Left ventricle myocardium inferior (tissue), 1 donor: Measurements from ENCODE around the gene MAGEA1. TPM values are rescaled to one million over a fixed set of nuclear protein-coding genes. Genes with fewer than 3 reads are reported as not detected.

ENCODE experiments used
- DNase-seq: peaks from one replicate; pipeline ENCODE4 v3.0.0-alpha.2; 2020
- H3K27ac ChIP-seq: fragments of 200-600 bp; replicated peaks from 2 replicates; pipeline ENCODE4 v1.8.0; 2021
- H3K27me3 ChIP-seq: fragments of 200-600 bp; 2 replicates; pipeline ENCODE4 v1.8.0; 2021; ENCODE audit warnings: low read depth
- H3K36me3 ChIP-seq: fragments of 200-600 bp; 2 replicates; pipeline ENCODE4 v1.8.0; 2021
- H3K4me1 ChIP-seq: fragments of 200-600 bp; 2 replicates; pipeline ENCODE4 v1.8.0; 2021
- H3K4me3 ChIP-seq: fragments of 200-600 bp; 2 replicates; pipeline ENCODE4 v1.8.0; 2021; ENCODE audit warnings: mild to moderate bottlenecking, moderate library complexity
- H3K9me3 ChIP-seq: fragments of 200-600 bp; replicated peaks from 2 replicates; pipeline ENCODE4 v1.8.0; 2021
- intact Hi-C: fragments of 100-400 bp; cut with micrococcal nuclease; formaldehyde crosslinking; loops from one replicate; pipeline ENCODE4 v1.11.0; 2022
- total RNA-seq: library from RNA; stranded (reverse); fragmentation: NEBNext Ultra II Directional; extraction: Animal tissue kit (Norgen Biotek cat#: 25700); gene quantifications from one replicate; pipeline ENCODE4 v1.2.1, GENCODE V29; 2021
- TF ChIP-seq, protein P1 (sequence below): fragments of 200-600 bp; IDR thresholded peaks from 2 replicates; pipeline ENCODE4 v1.8.0; 2021; ENCODE audit warnings: antibody characterized with exemption, mild to moderate bottlenecking, borderline replicate concordance
- donor health status: DM: no; HTN: yes; CAD: no; lungs with severe emphysema.

MAGEA1 gene
- total RNA-seq, 1 donor from 2014 or later: not detected

GRCh38 chrX:153200462-153200861 is 21.4 kb downstream of the MAGEA1 start:
- TF ChIP-seq, protein P1, sequence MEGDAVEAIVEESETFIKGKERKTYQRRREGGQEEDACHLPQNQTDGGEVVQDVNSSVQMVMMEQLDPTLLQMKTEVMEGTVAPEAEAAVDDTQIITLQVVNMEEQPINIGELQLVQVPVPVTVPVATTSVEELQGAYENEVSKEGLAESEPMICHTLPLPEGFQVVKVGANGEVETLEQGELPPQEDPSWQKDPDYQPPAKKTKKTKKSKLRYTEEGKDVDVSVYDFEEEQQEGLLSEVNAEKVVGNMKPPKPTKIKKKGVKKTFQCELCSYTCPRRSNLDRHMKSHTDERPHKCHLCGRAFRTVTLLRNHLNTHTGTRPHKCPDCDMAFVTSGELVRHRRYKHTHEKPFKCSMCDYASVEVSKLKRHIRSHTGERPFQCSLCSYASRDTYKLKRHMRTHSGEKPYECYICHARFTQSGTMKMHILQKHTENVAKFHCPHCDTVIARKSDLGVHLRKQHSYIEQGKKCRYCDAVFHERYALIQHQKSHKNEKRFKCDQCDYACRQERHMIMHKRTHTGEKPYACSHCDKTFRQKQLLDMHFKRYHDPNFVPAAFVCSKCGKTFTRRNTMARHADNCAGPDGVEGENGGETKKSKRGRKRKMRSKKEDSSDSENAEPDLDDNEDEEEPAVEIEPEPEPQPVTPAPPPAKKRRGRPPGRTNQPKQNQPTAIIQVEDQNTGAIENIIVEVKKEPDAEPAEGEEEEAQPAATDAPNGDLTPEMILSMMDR: no peak
- intact Hi-C loops: no loop called here
- H3K4me3 ChIP-seq: no peak overlapping the region
- no peaks in the 10 kb centered on the region for H3K36me3 ChIP-seq
- peaks cover 5% of the 10 kb centered on the region for H3K9me3 ChIP-seq
- no peaks in the 10 kb centered on the region for H3K27me3 ChIP-seq
- H3K27ac ChIP-seq: no peak overlapping the region
- no peak for DNase-seq
- H3K4me1 ChIP-seq: no peaks in the 10 kb centered on the region

GRCh38 chrX:153206425-153207046 is 27.5 kb downstream of the MAGEA1 start:
- H3K27me3 ChIP-seq: no peaks in the 10 kb centered on the region
- no peak overlapping the region for H3K4me3 ChIP-seq
- H3K4me1 ChIP-seq: no peaks in the 10 kb centered on the region
- H3K27ac ChIP-seq: no peak overlapping the region
- no peak for DNase-seq
- TF ChIP-seq, protein P1: no peak
- peaks cover 2% of the 10 kb centered on the region for H3K9me3 ChIP-seq
- no peaks in the 10 kb centered on the region for H3K36me3 ChIP-seq
- intact Hi-C loops: no loop called here

DNA sequence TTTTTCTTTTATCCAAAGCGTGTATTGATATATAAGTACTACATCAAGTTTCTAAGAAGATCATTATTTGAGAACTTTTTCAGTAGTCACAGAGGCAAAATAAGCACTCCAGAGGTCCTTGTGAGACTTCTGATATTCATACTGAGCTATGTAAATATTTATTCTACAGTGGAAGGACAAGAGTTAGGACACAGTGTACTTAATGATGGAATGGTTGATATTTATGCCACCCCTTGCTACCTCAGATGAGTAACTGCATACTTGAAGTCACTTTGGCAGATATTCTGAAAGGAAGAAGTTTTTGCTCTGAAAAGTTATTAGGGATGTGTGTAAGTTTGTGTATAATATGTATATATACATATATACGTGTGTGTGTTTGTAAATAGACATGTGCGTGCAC is 30.3 kb downstream of the MAGEA1 start:
- Histone ChIP-seq H3K27me3 (no peaks in the 10 kb centered on the region), H3K4me1 (no peaks in the 10 kb centered on the region), H3K9me3 (peaks cover 10% of the 10 kb centered on the region), H3K27ac (no peak overlapping the region), H3K36me3 (no peaks in the 10 kb centered on the region), H3K4me3 (no peak overlapping the region)
- TF ChIP-seq, protein P1: no peak
- DNase-seq: no peak
- intact Hi-C loops: no loop called here

GRCh38 chrX:153214934-153215333 is 35.9 kb downstream of the MAGEA1 start:
- Histone ChIP-seq H3K27me3 (no peaks in the 10 kb centered on the region), H3K27ac (no peak overlapping the region), H3K4me3 (no peak overlapping the region), H3K4me1 (no peaks in the 10 kb centered on the region), H3K36me3 (no peaks in the 10 kb centered on the region), H3K9me3 (peaks cover 10% of the 10 kb centered on the region)
- TF ChIP-seq, protein P1: no peak
- DNase-seq: no peak
- intact Hi-C loops: no loop called here

DNA sequence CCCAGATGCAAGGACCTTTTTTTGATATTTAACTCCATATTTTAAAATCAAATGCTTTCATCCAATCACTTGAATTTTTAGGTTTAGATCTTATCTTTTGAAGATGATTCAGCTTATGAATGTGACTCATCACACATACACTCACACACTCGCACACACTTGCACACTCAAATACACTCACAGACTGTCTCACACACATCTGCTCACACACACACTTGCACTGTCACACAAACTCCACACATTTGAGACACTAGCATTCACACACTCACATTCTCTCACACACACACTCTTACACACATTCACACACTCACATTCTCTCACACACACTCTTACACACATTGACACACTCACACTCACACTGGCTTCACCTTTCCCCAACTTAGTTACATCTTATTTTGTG is 37.8 kb downstream of the MAGEA1 start:
- H3K27ac ChIP-seq: no peak overlapping the region
- peaks cover 3% of the 10 kb centered on the region for H3K9me3 ChIP-seq
- no peak for DNase-seq
- intact Hi-C loops: no loop called here
- no peaks in the 10 kb centered on the region for H3K4me1 ChIP-seq
- TF ChIP-seq, protein P1: no peak
- H3K27me3 ChIP-seq: no peaks in the 10 kb centered on the region
- H3K4me3 ChIP-seq: no peak overlapping the region
- H3K36me3 ChIP-seq: no peaks in the 10 kb centered on the region
